OCI-LY1 (cell line): ENCODE results near the gene GANC.
"Not testable (repeated sequence)": the region's sequence is repeated elsewhere in the genome, so short reads cannot be mapped to it uniquely, and the experiment has no call there.

Source experiments
- EZH2 ChIP-seq: fragments of 200-600 bp; sonication (generic), shearing (Covaris generic); IDR thresholded peaks from 2 replicates; pipeline ENCODE4 v1.8.0; 2017; ENCODE audit warnings: borderline replicate concordance, mixed run types, mild to moderate bottlenecking, antibody characterized with exemption, low read length, moderate library complexity, mixed read lengths
- TF ChIP-seq, protein P1 (sequence below): fragments of 200-600 bp; sonication (generic), shearing (Covaris generic); IDR thresholded peaks from 2 replicates; pipeline ENCODE4 v1.5.1; 2017; ENCODE audit warnings: mild to moderate bottlenecking, antibody characterized with exemption, low read length, moderate library complexity, mixed read lengths

DNA sequence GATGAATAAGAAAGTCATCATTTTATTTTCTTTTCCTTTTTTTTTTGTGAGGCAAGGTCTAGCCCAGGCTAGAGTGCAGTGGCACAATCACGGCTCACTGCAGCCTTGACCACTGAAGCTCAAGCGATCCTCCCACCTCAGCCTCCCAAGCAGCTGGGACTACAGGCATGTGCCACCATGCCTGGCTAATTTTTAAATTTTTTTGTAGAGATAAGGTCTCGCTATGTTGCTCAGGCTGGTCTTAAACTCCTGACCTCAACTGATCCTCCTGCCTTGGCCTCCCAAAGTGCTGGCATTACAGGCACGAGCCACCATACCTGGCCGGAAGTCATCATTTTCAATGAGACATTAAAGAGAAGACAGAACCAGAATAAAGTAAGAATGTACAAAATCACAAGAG, 44.0 kb upstream of the GANC start:
- TF ChIP-seq, protein P1, sequence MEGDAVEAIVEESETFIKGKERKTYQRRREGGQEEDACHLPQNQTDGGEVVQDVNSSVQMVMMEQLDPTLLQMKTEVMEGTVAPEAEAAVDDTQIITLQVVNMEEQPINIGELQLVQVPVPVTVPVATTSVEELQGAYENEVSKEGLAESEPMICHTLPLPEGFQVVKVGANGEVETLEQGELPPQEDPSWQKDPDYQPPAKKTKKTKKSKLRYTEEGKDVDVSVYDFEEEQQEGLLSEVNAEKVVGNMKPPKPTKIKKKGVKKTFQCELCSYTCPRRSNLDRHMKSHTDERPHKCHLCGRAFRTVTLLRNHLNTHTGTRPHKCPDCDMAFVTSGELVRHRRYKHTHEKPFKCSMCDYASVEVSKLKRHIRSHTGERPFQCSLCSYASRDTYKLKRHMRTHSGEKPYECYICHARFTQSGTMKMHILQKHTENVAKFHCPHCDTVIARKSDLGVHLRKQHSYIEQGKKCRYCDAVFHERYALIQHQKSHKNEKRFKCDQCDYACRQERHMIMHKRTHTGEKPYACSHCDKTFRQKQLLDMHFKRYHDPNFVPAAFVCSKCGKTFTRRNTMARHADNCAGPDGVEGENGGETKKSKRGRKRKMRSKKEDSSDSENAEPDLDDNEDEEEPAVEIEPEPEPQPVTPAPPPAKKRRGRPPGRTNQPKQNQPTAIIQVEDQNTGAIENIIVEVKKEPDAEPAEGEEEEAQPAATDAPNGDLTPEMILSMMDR = not testable (repeated sequence)
- not testable (repeated sequence) for TF ChIP-seq EZH2
